GM21381 (cell line): ENCODE measurements around the gene MTF2.

Experiments
- ATAC-seq: cut with Tn5 transposase; IDR thresholded peaks from one replicate; pipeline ENCODE4 v1.9.1; 2021; ENCODE audit warnings: mild to moderate bottlenecking, moderate library complexity; ENCODE audit not compliant: unreplicated experiment

The MTF2 gene

DNA sequence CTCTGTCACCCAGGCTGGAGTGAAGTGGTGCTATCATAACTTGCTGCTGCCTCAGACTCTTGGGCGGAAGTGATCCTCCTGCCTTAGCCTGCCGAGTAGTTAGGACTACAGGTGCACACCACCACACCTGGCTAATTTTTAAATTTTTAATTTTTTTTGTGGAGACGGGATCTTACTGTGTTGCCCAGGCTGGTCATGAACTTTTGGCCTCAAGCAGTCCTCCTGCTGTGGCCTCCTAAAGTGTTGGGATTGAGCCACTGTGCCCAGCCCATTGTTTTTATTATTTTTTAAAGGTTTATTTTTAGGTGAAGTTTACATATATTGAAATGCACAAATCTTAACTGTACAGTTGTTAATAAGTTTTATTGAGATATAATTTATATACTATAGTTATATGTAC is 3.2 kb downstream of the MTF2 start:
- ATAC-seq, result no peak

DNA sequence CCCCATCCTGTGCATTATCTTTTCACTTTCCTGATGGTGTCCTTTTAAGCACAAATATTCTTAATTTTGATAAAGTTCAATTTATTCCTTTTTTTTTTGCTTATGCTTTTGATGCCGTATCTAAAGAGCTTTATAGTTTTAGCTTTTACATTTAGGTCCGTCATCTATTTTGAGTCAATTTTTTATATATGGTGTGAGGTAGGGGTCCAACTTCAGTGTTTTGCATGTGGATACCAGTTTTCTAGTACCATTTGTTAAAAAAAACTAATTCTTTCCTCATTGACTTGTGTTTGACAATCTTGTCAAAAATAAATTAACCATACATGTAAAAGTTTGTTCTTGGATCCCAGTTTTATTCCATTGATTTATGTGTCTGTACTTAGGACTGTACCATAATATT is 4.9 kb downstream of the MTF2 start:
- no peak for ATAC-seq

DNA sequence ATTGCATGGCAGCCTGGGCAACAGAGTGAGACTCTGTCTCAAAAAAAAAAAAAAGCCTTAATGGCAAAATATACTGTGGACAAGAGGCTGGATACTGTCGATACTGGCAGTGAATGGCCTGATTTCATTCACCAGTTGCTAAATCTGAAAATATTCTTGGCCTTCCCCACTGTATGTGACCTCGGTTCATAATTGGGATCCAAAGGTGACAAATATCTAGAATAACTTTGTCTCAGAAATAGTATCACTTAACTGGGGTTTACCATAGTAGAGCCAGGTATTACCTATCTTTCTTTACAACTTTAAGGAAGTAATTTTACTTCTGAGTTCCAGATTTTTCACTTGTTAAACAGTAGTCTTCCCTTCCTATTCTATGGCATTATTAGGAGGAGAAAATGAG is 8.4 kb downstream of the MTF2 start:
- no peak for ATAC-seq

DNA sequence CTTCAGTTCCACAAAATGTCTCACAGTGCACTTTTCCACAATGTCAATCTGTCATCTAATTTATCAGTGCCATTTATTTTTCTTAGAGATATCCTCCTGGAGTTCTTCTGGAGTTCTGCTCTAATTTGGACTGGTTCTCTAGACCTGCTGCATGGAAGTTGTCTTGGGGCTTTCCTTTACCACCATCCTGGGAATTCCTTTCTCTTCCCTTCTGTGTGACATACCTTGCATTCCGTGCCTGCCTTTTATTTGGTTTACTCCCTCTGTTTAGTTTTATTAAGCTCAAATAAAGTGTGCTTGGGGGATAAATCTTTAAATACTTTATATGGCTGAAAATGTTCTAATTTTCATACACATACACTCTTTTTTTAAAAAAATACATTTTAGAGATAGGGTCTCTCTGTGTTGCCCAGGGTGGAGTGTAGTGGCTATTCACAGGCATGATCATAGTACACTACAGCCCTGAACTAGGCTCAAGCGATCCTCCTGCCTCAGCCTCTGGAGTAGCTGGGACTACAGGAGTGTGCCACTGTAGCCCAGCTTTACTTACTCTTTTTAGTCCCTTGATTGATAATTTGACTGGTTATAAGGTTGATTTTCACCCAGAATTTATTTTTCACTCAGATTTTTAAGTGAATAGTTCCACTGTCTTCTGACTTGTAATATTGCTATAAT is 14.4 kb downstream of the MTF2 start:
- no peak for ATAC-seq

DNA sequence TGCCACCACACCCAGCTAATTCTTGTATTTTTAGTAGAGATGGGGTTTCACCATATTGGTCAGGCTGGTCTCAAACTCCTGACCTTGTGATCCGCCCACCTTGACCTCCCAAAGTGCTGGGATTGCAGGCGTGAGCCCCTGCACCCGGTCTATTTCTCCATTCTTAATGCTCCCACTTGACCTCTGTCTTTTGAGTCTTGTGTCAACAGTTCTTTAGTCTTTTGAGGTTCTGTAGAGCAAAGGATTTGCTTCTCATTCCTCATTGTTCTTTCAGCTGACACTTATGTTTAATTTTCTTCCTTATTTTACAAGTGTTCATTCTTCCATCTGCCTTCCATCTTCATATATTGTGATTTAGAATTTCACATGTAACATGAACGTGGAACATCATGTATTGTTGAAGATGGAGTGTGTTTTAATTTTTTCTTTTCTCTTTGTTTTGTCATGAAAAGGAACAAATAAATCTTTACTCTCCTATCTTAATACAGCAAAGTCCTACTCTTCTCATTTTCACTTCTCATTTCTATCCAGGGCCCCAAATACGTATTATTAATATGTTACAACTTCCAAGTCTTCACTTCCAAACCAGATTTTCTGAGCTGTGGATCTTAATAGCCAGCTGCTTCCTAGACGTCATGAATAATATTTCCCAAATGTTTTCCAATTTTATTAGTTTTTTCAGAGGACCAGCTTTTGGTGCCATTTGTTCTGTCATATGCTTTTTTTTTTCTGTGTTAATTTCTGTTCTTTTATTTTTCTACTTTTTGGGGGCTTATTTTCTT is 16.9 kb downstream of the MTF2 start:
- no peak for ATAC-seq

DNA sequence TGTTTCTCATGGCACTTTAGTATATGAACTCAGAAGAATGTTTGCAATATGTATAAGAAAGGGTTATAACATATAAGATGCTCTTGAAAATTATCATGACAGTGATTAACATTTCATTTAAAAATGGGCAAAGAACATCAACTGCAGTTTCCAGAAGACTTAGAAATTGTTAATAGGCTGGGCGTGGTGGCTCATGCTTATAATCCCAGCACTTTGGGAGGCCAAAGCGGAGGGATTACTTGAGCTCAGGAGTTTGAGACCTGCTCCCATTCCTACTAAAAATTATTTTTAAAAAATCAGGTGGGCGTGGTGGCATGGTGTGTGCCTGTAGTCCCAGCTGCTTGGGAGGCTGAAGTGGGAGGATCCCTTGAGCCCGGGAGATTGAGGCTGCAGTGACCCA is 23.1 kb downstream of the MTF2 start:
- ATAC-seq, result no peak

DNA sequence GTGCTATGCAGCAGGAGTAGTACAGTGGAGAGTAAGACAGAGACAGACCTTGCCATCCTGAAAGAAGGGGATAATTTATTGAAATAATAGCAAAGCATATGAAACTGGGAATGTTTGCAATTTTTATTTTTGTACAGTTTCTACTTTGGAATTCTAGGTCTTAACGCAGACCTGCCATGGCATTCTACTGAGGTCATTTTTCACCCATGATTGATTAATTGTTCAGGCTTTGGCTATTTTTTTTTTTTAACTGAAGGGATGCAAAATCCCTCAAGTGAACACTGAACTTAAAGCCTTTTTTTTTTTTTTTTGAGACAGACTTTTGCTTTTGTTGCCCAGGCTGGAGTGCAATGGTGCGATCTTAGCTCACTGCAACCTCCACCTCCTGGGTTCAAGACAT is 27.1 kb downstream of the MTF2 start:
- ATAC-seq, result no peak

DNA sequence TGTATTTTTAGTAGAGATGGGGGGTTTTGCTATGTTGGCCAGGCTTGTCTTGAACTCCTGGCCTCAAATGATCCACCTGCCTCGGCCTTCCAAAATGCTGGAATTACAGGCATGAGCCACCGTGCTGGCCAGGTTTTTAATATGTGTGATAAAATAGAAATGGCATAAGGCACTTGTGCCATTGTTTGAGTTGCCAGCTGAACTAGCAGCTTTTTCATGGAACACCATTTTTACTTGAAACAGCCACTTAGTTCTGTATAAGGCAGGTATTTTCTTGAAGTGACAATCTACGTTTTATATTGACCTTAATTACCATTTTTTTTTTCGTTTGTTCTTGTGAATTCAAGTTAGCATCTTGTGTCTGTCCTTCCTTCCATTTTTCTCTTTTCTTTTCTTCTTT is 28.3 kb downstream of the MTF2 start:
- ATAC-seq, result no peak

DNA sequence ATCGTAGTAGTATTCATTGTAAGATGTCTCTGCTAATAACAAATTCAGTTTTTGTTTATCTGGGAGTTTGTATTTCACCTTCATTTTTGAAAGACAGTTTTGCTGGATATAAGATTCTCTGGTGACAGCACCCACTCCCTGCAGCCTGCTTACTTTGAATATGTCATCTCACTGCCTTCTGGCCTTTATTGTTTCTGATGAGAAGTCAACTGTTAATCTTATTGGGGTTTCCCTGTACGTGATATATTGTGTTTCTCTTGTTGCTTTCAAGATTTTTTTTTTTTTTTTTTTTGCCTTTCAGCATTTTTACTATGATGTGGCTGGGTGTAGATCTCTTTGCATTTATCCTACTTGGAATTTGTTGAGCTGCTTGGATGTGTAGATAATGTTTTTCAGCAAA is 29.3 kb downstream of the MTF2 start:
- no peak for ATAC-seq

DNA sequence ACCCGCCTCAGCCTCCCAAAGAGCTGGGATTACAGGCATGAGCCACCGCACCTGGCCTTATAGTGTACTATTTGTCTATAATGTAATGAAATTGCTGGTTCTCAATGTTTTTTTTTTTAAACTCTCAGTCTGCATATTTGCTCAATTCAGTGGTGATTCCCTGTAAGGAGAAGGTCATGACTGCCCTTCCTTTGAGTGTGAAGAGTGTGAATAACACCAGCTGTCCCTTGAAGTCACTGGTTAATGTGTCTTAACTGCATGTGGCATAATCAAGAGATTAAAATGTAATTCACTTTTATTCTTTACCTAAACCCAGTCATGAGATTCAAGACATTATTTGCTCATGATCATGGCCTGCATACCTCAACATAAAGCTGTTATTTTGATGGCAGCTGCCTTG is 30.5 kb downstream of the MTF2 start:
- no peak for ATAC-seq

DNA sequence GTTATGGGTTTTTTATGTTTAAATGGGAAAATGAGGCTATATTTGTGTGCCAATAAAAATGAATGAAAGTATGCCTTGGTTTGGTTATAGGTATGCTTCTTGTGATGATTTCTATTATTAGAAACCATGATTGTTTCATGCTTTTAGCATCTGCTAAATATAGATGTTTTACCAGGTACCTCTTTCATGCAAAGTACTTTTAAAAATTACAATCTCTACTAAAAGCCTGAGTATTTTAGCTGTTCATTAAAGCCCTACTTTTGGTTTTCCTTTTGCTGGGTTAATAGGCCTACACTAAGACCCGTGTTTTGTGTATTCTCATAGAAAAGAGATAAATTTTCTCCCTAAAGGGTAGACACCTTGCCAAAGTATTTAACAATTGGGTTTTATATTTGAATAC is 32.0 kb downstream of the MTF2 start:
- no peak for ATAC-seq

DNA sequence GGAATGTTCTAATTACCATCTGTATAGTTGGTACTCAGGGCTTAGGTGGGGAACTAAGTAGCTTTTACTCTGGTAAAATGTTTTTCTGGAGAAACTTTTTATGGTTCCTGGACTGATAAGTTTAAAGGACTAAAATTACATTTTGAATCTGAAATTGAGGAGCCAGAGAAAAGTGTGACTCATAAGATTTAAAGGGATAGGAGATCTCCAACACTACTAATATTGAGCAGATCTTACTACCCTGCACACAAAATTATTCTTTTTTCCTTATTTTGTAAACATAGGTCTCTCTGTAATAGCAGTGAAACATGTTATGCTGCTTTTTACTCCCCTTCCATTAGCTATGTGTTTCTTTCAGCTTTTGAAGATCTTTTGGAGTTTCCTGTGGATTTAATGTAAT is 32.5 kb downstream of the MTF2 start:
- ATAC-seq, result no peak

DNA sequence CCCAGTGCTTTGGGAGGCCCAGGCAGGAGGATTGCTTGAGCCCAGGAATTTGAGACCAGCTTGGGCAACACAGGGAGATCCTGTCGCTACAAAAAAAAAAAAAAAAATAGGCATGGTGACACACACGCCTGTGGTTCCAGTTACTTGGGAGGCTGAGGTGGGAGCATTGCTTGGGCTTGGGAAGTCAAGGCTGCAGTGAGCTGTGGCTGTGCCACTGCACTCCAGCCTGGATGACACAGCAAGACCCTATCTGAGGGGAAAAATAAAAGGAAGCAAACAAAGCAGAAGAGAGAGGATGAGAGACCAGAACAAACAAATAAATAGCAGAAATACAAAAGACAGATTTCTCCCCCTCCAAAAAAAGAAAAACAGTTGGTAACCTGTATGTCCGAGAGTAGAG is 34.0 kb downstream of the MTF2 start:
- ATAC-seq, result no peak

DNA sequence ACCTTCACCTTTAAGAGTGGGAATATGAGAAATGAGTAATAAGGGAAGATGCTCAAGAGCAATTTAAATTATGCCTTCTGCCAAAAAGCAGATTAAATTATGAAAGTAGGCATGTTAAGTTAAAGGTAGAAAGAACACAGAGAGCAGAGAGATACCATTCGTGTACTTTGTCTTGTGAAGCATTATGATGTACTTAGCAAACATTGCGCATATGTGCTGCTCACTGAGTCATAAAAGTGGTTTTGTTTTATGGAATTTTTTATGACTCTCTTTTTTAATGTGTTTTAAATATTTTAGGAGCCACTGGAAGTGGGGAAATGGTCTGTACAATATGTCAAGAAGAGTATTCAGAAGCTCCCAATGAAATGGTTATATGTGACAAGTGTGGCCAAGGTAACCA is 35.3 kb downstream of the MTF2 start:
- ATAC-seq, result no peak

DNA sequence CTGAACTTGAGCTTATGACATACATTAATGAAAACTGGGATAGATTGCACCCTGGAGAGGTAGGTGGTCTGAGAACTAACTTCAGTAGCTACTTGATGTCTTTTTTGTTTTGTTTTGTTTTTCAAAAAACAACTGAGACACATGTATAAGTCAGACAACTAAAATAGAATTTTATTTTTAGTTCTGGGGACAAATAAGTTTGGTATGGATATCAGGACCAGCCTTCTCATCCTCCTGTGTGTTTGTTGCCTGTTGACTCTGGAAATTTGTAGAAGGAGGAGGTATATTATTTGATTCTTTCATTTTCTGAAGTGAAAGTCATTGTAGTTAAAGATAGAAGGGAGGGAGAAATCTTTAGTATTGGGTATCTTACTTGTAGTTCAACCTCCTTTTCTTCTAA is 41.5 kb downstream of the MTF2 start:
- ATAC-seq, result no peak

DNA sequence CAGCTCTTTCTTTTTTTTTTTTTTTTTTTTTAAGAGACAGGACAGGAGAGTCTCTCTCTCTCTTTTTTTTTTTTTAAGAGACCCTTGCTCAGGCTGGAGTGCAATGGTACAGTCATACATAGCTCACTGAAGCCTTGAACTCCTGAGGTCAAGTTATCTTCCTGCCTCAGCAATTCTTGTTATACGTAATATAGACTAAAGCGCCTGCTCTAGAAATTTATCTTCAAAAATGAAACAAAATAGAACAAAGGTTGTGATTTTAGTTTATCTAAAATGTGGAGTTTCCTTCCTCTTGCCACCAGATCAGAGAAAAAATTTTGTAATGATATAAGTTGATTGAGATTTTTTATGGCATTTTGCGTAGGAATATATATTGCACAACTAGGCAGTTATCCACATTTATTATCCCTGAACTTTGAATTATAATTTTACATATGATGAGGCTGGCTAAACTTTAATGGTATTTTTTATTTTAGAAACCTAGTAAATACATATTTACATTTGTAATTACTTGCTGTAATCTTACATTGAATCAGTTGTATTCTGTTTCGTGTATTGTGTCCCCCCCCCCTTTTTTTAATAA is 44.2 kb downstream of the MTF2 start:
- ATAC-seq, result no peak

DNA sequence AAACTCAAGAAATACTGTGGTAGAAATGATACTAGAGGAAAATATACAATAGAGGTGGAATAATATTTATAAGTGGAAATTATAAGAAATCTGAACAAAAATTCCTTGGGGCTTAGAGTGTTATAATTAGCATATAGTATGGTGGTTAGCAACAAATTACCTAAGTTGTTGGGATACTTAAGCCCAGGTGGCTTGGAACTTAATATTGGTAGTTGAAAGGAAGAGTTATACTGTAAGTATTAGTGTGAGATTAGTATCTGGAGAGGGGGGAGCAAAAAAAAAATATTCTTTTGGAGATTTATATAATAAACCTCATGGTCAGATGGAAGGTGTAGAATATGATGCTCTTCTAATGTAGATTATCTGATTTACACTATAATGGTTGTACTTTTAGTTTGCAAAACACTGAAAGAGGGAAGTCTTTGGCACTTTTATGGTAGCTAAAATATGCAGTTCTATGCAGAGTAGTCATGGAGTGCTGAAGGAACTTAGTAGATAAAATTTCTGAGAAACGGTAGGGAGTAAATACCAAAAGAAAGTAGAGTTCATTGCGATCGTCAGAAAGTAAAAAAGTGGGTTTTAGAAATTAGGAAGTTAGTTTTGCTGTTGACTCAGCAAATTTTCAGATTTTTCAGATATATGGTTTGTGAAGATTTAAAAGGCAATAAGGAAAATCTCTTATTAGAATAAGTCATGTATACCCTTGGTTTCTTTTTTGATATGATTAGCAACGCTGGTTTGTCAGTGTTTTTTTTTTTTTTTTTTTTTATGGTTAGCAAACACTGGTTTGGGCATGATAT is 45.7 kb downstream of the MTF2 start:
- no peak for ATAC-seq

DNA sequence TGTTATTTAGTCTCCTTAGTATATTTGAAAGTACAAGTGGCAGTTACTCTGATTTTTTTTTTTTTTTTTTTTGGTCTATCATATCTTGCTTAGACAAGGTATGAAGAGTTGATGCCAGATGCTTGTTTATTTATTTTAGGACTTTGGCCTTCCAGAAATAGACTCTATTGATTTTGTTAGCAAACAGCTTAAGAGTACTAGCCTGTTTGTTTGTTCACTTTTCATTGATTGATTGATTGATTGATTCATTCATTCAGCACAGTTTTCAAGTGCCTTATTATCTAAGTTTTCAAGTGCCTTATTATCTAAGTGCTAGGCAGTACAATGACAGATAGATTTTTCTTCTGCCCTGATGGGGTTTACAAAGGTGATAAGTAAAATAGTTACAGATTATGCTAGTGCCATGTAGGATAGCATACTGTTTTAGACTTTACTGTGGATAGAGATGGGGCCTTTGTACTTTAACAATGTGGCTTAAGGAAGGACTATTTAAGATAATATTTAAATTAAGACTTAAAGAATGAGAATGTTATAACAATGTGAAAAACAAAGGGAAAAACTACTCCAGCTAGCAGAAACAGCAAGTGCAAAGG is 50.5 kb downstream of the MTF2 start:
- ATAC-seq, result no peak

DNA sequence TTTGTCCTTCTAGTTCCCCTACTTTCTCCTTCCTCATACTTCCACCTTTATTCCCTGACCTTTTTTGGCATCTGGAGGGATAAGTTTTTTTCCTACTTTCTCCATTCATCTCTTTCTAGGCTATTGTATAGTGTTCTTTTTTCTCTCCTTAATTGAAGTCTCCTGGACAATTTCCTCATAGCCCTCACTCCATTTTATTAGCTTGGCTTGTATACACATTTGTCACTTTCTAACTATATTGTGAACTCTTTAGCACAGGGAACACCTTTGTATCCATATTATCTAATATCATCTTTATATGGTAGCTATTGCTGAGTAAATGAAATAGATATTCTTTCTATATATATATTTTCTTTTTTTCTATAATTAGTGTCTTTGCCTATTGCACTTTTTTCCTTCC is 53.6 kb downstream of the MTF2 start:
- no peak for ATAC-seq

DNA sequence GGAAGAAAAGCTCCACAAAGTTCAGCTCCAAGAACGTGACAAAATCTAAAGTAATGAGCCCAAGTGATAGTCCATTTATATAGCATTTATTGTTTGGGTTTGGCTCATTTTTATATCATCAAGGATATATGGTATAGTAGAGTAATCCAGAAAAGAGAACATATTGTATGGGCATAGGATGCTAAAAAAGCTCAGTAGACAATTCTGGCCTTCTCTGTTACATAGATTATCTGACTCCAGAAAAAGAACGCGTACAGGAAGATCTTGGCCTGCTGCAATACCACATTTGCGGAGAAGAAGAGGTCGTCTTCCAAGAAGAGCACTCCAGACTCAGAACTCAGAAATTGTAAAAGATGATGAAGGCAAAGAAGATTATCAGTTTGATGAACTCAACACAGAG is 57.4 kb downstream of the MTF2 start:
- no peak for ATAC-seq

DNA sequence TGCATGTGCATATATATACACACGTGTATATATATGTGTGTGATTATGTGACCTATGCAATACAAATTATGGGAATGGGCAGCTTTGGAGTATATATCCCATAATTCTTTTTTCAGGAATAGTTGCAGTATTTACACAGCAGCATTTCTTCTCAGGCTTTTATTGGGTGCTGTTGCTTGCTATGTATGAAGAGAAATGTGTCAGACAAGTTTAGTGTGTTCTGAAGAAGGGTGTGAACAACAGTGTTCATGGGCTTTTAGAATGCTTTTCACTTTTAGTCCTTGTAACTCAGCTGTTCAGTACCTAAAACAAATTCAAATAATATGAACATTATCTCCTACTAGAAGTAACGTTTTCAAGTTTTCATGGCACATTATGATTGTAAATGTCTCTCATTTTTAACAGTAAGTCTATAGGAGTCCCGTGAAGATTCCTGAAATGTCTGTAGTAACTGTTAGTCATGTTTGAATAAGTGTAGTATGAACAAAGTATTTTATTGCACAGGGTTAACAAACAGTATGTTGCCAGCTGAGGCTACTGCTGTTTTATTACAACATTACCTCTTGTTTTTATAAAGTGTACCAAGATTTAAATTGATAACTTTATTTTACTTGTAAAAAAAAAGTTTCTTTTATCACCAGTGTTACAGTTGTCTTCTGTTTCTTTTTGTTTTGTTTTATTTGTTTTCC is 58.7 kb downstream of the MTF2 start:
- no peak for ATAC-seq
